ENCODE measurements around the gene CACNA1C.

The CACNA1C gene

GRCh38 chr12:2291182-2291832 lies 238.5 kb downstream of the CACNA1C start:
- no peak for DNase-seq (ENCODE audit: low read depth in 2 of 2, low spot score in 1 of 2)

GRCh38 chr12:2291947-2292346 lies 239.2 kb downstream of the CACNA1C start:
- no peak for DNase-seq (ENCODE audit: low read depth in 2 of 2, low spot score in 1 of 2)

GRCh38 chr12:2292560-2292959 lies 239.8 kb downstream of the CACNA1C start:
- no peak for DNase-seq (ENCODE audit: low read depth in 2 of 2, low spot score in 1 of 2)

GRCh38 chr12:2294651-2295475 lies 242.1 kb downstream of the CACNA1C start:
- DNase-seq (ENCODE audit: low read depth in 2 of 2, low spot score in 1 of 2), result no peak

- DNase-seq (ENCODE audit: low read depth in 2 of 2, low spot score in 1 of 2), result no peak
Measured at GRCh38 chr12:2295941-2296461, 243.2 kb downstream of the CACNA1C start.

- DNase-seq (ENCODE audit: low read depth in 2 of 2, low spot score in 1 of 2), result no peak
Measured at GRCh38 chr12:2297004-2297403, 244.2 kb downstream of the CACNA1C start.

- DNase-seq (ENCODE audit: low read depth in 2 of 2, low spot score in 1 of 2), result no peak
Measured at GRCh38 chr12:2297658-2298057, 244.9 kb downstream of the CACNA1C start.

- no peak for DNase-seq (ENCODE audit: low read depth in 2 of 2, low spot score in 1 of 2)
Measured at GRCh38 chr12:2298556-2299200, 245.9 kb downstream of the CACNA1C start.

- no peak for DNase-seq (ENCODE audit: low read depth in 2 of 2, low spot score in 1 of 2)
Measured at GRCh38 chr12:2299206-2299605, 246.4 kb downstream of the CACNA1C start.

GRCh38 chr12:2300168-2300567 lies 247.4 kb downstream of the CACNA1C start:
- no peak for DNase-seq (ENCODE audit: low read depth in 2 of 2, low spot score in 1 of 2)

- DNase-seq (ENCODE audit: low read depth in 2 of 2, low spot score in 1 of 2), result no peak
Measured at GRCh38 chr12:2300886-2301285, 248.1 kb downstream of the CACNA1C start.

- DNase-seq (ENCODE audit: low read depth in 2 of 2, low spot score in 1 of 2), result no peak
Measured at GRCh38 chr12:2301531-2302461, 249.0 kb downstream of the CACNA1C start.

- no peak for DNase-seq (ENCODE audit: low read depth in 2 of 2, low spot score in 1 of 2)
Measured at GRCh38 chr12:2302711-2303580, 250.2 kb downstream of the CACNA1C start.

GRCh38 chr12:2304223-2304622 lies 251.4 kb downstream of the CACNA1C start:
- DNase-seq (ENCODE audit: low read depth in 2 of 2, low spot score in 1 of 2), result no peak

- DNase-seq (ENCODE audit: low read depth in 2 of 2, low spot score in 1 of 2), result no peak
Measured at GRCh38 chr12:2306012-2306411, 253.2 kb downstream of the CACNA1C start.

- no peak for DNase-seq (ENCODE audit: low read depth in 2 of 2, low spot score in 1 of 2)
Measured at GRCh38 chr12:2306735-2307134, 253.9 kb downstream of the CACNA1C start.

GRCh38 chr12:2307550-2307949 lies 254.8 kb downstream of the CACNA1C start:
- no peak for DNase-seq (ENCODE audit: low read depth in 2 of 2, low spot score in 1 of 2)

GRCh38 chr12:2309647-2310046 lies 256.9 kb downstream of the CACNA1C start:
- no peak for DNase-seq (ENCODE audit: low read depth in 2 of 2, low spot score in 1 of 2)

GRCh38 chr12:2311020-2311778 lies 258.4 kb downstream of the CACNA1C start:
- DNase-seq (ENCODE audit: low read depth in 2 of 2, low spot score in 1 of 2), result no peak
